ENCODE measurements around the gene PHLPP1.

PHLPP1 gene

GRCh38 chr18:62975785-62976184, 260.4 kb downstream of the PHLPP1 start:
- TF ChIP-seq, protein P1, sequence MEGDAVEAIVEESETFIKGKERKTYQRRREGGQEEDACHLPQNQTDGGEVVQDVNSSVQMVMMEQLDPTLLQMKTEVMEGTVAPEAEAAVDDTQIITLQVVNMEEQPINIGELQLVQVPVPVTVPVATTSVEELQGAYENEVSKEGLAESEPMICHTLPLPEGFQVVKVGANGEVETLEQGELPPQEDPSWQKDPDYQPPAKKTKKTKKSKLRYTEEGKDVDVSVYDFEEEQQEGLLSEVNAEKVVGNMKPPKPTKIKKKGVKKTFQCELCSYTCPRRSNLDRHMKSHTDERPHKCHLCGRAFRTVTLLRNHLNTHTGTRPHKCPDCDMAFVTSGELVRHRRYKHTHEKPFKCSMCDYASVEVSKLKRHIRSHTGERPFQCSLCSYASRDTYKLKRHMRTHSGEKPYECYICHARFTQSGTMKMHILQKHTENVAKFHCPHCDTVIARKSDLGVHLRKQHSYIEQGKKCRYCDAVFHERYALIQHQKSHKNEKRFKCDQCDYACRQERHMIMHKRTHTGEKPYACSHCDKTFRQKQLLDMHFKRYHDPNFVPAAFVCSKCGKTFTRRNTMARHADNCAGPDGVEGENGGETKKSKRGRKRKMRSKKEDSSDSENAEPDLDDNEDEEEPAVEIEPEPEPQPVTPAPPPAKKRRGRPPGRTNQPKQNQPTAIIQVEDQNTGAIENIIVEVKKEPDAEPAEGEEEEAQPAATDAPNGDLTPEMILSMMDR (conservative IDR thresholded peaks at IDR 0.05; ENCODE audit: low read depth, low read length): no peak
- DNase-seq (ENCODE audit: low read depth): no peak
- H3K4me3 ChIP-seq (ENCODE audit: low read length): no peak overlapping the region

DNA sequence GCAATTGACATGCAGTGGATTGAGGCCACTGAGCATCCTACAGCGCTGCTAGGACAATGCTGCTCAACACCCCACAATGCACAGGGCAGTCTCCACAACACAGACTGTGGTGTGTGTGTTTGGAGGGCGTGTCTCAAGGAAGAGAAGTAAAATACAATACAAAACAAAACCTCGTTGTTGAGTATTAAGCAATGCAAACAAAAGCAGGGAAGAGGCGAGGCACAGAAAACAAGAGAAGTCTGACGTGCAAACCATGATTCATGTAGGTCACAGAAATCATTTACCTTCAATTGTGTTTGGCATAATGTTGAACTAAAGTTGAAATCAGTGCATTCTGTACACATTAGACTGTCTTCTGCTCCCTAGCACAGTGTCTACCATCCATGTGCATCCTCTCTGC, 260.9 kb downstream of the PHLPP1 start:
- no peak for DNase-seq (ENCODE audit: low read depth)
- TF ChIP-seq, protein P1 (conservative IDR thresholded peaks at IDR 0.05; ENCODE audit: low read depth, low read length): no peak
- no peak overlapping the region for H3K4me3 ChIP-seq (ENCODE audit: low read length)

DNA sequence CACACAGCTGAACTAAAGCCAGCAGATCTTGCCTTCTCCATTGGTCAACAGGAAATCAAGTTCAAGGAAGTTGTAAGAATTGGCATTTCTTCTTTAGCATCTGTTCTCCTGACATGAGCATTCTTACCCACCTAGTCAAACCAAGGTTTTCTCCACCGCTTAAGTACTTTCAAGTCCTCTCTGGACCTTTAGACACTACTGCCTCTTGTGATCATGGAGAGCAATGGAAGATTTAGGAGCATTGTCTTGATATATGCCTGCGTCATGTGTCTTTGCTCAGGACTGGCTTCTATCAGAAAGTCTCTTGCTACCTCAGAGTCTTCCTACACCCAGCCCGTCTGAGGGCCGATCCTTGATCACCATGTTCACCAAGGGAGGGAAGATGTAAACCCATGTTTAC, 262.2 kb downstream of the PHLPP1 start:
- no peak for DNase-seq (ENCODE audit: low read depth)
- TF ChIP-seq, protein P1 (conservative IDR thresholded peaks at IDR 0.05; ENCODE audit: low read depth, low read length): no peak
- no peak overlapping the region for H3K4me3 ChIP-seq (ENCODE audit: low read length)

- H3K4me3 ChIP-seq (ENCODE audit: low read length): no peak overlapping the region
- TF ChIP-seq, protein P1 (conservative IDR thresholded peaks at IDR 0.05; ENCODE audit: low read depth, low read length): no peak
- DNase-seq (ENCODE audit: low read depth): no peak
Measured at GRCh38 chr18:62978251-62979049, 263.1 kb downstream of the PHLPP1 start.

GRCh38 chr18:62979176-62979575, 263.8 kb downstream of the PHLPP1 start:
- TF ChIP-seq, protein P1 (conservative IDR thresholded peaks at IDR 0.05; ENCODE audit: low read depth, low read length): no peak
- no peak for DNase-seq (ENCODE audit: low read depth)
- no peak overlapping the region for H3K4me3 ChIP-seq (ENCODE audit: low read length)

DNA sequence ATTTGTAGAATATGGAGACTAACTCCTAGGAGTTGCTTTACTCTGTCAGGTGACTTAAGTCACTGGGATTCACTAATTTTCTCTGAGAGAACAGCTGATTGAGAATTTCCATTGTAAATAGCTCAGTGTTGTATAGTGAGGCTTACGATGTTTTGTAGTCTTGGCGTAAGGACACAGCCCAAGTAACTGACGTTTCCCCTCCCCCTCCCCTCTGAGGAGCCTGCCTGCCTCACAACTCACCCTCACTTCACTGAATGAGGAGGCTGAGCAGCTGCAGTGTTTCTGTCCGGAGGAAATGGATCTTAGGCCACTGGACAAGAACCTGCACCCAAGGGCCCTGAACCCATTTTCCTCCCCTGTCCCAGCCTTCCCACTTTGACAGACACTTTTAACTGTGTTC, 264.6 kb downstream of the PHLPP1 start:
- no peak overlapping the region for H3K4me3 ChIP-seq (ENCODE audit: low read length)
- TF ChIP-seq, protein P1 (conservative IDR thresholded peaks at IDR 0.05; ENCODE audit: low read depth, low read length): no peak

DNA sequence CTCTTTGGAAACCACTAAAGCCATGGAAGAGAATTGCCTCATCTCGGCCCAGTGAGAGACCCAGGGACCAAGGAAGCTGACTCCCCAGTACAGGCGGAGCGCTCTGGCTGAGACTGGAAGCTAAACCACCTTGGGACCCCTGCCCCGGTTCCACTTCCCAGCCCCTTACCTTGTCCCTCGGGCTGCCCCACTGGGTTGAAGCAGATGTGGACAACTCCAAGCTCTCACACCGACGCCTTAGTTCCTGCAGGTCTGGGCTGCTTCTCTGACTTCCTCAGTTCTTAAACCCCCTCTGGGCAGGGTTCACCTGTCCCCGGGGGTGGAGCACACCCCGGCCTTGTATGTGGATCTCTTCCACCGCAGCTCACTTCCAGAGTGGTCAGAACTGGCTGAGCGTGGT, 266.2 kb downstream of the PHLPP1 start:
- H3K4me3 ChIP-seq (ENCODE audit: low read length): no peak overlapping the region
- DNase-seq (ENCODE audit: low read depth): no peak
- TF ChIP-seq, protein P1 (conservative IDR thresholded peaks at IDR 0.05; ENCODE audit: low read depth, low read length): no peak

More for the DNA sequence above, 264.6 kb downstream of the PHLPP1 start:
- DNase-seq (ENCODE audit: low read depth): no peak

Measured in retinal pigment epithelial cell (primary cell).